ENCODE data around the gene ZNF609. TPM values are rescaled to one million over a fixed set of nuclear protein-coding genes. Genes with fewer than 3 reads are reported as not detected.

Gene ZNF609
- total and polyA plus RNA-seq, 8 donors: 4.2 to 25.2 (median 13.1) TPM

GRCh38 chr15:64502551-64502950, 42.2 kb downstream of the ZNF609 start:
- Histone ChIP-seq H3K9me3 (no peaks in the 10 kb centered on the region), H3K36me3 (peaks cover 0 to 9% (median 0%) of the 10 kb centered on the region in 3 donors), H3K4me1 (peaks cover 6 to 25% (median 8%) of the 10 kb centered on the region in 3 donors), H3K27me3 (no peaks in the 10 kb centered on the region), H3K4me3 (no peak overlapping the region), H3K27ac (peak overlapping the region in 1 of 4 donors; percentile 26)
- TF ChIP-seq CTCF (IDR thresholded peaks at IDR 0.05): no peak
- no peak for ATAC-seq
- WGBS, 2 donors: 84 to 90% methylated on average over 3 of the region's 3 CpGs
- intact Hi-C loops (cut with DNase I): no loop called here
- DNase-seq: no peak
- no peak for FAIRE-seq

GRCh38 chr15:64503197-64503596, 42.8 kb downstream of the ZNF609 start:
- TF ChIP-seq CTCF (IDR thresholded peaks at IDR 0.05): no peak
- Histone ChIP-seq H3K4me1 (peaks cover 11 to 31% (median 15%) of the 10 kb centered on the region in 3 donors), H3K27ac (peak overlapping the region in 2 of 4 donors; percentile 9 to 26), H3K9me3 (no peaks in the 10 kb centered on the region), H3K36me3 (peaks cover 0 to 9% (median 0%) of the 10 kb centered on the region in 3 donors), H3K27me3 (no peaks in the 10 kb centered on the region), H3K4me3 (no peak overlapping the region)
- DNase-seq: no peak
- ATAC-seq: peak in 2 of 4 donors; percentile 32 to 43
- no peak for FAIRE-seq
- 49 to 57% methylated on average over 4 of the region's 4 CpGs for WGBS, 2 donors
- intact Hi-C loops (cut with DNase I): no loop called here

GRCh38 chr15:64503640-64504039, 43.3 kb downstream of the ZNF609 start:
- Histone ChIP-seq H3K27ac (peak overlapping the region in 2 of 4 donors; percentile 9 to 26), H3K36me3 (peaks cover 0 to 9% (median 0%) of the 10 kb centered on the region in 3 donors), H3K9me3 (no peaks in the 10 kb centered on the region), H3K4me1 (peaks cover 13 to 34% (median 16%) of the 10 kb centered on the region in 3 donors), H3K4me3 (no peak overlapping the region), H3K27me3 (no peaks in the 10 kb centered on the region)
- FAIRE-seq: no peak
- ATAC-seq: no peak
- DNase-seq: no peak
- no peak for TF ChIP-seq CTCF (IDR thresholded peaks at IDR 0.05)
- 34 to 35% methylated on average over 1 of the region's 1 CpG for WGBS, 2 donors
- intact Hi-C loops (cut with DNase I): no loop called here

GRCh38 chr15:64507293-64507802, 47.0 kb downstream of the ZNF609 start:
- 6 to 13% methylated on average over 3 of the region's 3 CpGs for whole genome bisulfite sequencing, 2 donors
- Histone ChIP-seq H3K4me1 (peaks cover 16 to 33% (median 17%) of the 10 kb centered on the region in 3 donors), H3K36me3 (no peaks in the 10 kb centered on the region), H3K4me3 (no peak overlapping the region), H3K9me3 (no peaks in the 10 kb centered on the region), H3K27me3 (no peaks in the 10 kb centered on the region), H3K27ac (peak overlapping the region; percentile 6 to 62 (median 46))
- ATAC-seq (peak; percentile 95 to 97 (median 96)), DNase-seq (peak; percentile 49 to 84 (median 69)), FAIRE-seq (peak; percentile 37)
- intact Hi-C loops (cut with DNase I): no loop called here
- no peak for TF ChIP-seq CTCF (IDR thresholded peaks at IDR 0.05)

GRCh38 chr15:64507845-64508244, 47.5 kb downstream of the ZNF609 start:
- Histone ChIP-seq H3K4me3 (no peak overlapping the region), H3K27ac (peak overlapping the region in 3 of 4 donors; percentile 6 to 62 (median 62)), H3K27me3 (no peaks in the 10 kb centered on the region), H3K4me1 (peaks cover 16 to 31% (median 17%) of the 10 kb centered on the region in 3 donors), H3K9me3 (no peaks in the 10 kb centered on the region), H3K36me3 (no peaks in the 10 kb centered on the region)
- DNase-seq (no peak), ATAC-seq (peak in 2 of 4 donors; percentile 3 to 8), FAIRE-seq (no peak)
- TF ChIP-seq CTCF (IDR thresholded peaks at IDR 0.05): no peak
- 50% methylated on average over 2 of the region's 2 CpGs for WGBS, 2 donors
- intact Hi-C loops (cut with DNase I): no loop called here

Measured in pancreas (tissue), 10 donors.